Left ventricle myocardium inferior (tissue), 1 donor: ENCODE measurements around the gene PEX11G. TPM values are rescaled to one million over a fixed set of nuclear protein-coding genes. Genes with fewer than 3 reads are reported as not detected.

Experiments
- DNase-seq: peaks from one replicate; pipeline ENCODE4 v3.0.0-alpha.2; 2020
- H3K27ac ChIP-seq: fragments of 200-600 bp; replicated peaks from 2 replicates; pipeline ENCODE4 v1.8.0; 2021
- H3K27me3 ChIP-seq: fragments of 200-600 bp; 2 replicates; pipeline ENCODE4 v1.8.0; 2021; ENCODE audit warnings: low read depth
- H3K36me3 ChIP-seq: fragments of 200-600 bp; 2 replicates; pipeline ENCODE4 v1.8.0; 2021
- H3K4me1 ChIP-seq: fragments of 200-600 bp; 2 replicates; pipeline ENCODE4 v1.8.0; 2021
- H3K4me3 ChIP-seq: fragments of 200-600 bp; 2 replicates; pipeline ENCODE4 v1.8.0; 2021; ENCODE audit warnings: mild to moderate bottlenecking, moderate library complexity
- H3K9me3 ChIP-seq: fragments of 200-600 bp; replicated peaks from 2 replicates; pipeline ENCODE4 v1.8.0; 2021
- intact Hi-C: fragments of 100-400 bp; cut with micrococcal nuclease; formaldehyde crosslinking; loops from one replicate; pipeline ENCODE4 v1.11.0; 2022
- total RNA-seq: library from RNA; stranded (reverse); fragmentation: NEBNext Ultra II Directional; extraction: Animal tissue kit (Norgen Biotek cat#: 25700); gene quantifications from one replicate; pipeline ENCODE4 v1.2.1, GENCODE V29; 2021
- TF ChIP-seq, protein P1 (sequence below): fragments of 200-600 bp; IDR thresholded peaks from 2 replicates; pipeline ENCODE4 v1.8.0; 2021; ENCODE audit warnings: antibody characterized with exemption, mild to moderate bottlenecking, borderline replicate concordance
- donor health status: DM: no; HTN: yes; CAD: no; lungs with severe emphysema.

The PEX11G gene
- total RNA-seq, 1 donor from 2014 or later = 1.2 TPM

- Histone ChIP-seq H3K4me3 (peak overlapping the region; percentile 71), H3K27ac (peak overlapping the region; percentile 76), H3K36me3 (no peaks in the 10 kb centered on the region), H3K4me1 (peaks cover 21% of the 10 kb centered on the region), H3K9me3 (no peaks in the 10 kb centered on the region), H3K27me3 (no peaks in the 10 kb centered on the region)
- TF ChIP-seq, protein P1, sequence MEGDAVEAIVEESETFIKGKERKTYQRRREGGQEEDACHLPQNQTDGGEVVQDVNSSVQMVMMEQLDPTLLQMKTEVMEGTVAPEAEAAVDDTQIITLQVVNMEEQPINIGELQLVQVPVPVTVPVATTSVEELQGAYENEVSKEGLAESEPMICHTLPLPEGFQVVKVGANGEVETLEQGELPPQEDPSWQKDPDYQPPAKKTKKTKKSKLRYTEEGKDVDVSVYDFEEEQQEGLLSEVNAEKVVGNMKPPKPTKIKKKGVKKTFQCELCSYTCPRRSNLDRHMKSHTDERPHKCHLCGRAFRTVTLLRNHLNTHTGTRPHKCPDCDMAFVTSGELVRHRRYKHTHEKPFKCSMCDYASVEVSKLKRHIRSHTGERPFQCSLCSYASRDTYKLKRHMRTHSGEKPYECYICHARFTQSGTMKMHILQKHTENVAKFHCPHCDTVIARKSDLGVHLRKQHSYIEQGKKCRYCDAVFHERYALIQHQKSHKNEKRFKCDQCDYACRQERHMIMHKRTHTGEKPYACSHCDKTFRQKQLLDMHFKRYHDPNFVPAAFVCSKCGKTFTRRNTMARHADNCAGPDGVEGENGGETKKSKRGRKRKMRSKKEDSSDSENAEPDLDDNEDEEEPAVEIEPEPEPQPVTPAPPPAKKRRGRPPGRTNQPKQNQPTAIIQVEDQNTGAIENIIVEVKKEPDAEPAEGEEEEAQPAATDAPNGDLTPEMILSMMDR = no peak
- intact Hi-C loops = no loop called here
- no peak for DNase-seq
Observed at GRCh38 chr19:7489609-7490044, 792 bp upstream of the PEX11G start.

DNA sequence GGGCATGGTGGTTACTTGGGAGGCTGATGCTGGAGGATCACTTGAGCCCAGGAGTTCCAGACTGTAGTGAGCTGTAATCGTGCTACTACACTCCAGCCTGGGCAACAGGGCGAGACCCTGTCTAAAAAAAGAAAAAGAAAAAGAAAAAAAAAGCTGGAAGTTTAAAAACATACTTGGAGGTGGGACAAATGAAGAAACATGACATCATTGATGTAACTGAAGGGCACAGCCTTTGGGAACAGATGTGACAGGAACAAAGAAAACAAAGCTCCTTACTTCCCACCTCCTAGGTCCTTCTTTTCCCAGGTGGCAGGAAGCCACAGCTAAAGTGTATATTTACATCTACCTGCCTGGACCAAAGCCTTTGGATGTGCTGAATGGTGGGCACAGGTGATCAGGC is 1.9 kb downstream of the PEX11G start:
- H3K36me3 ChIP-seq = peaks cover 2% of the 10 kb centered on the region
- TF ChIP-seq, protein P1 = no peak
- H3K4me1 ChIP-seq = peaks cover 29% of the 10 kb centered on the region
- H3K4me3 ChIP-seq = no peak overlapping the region
- no peak overlapping the region for H3K27ac ChIP-seq
- H3K27me3 ChIP-seq = no peaks in the 10 kb centered on the region
- DNase-seq = no peak
- H3K9me3 ChIP-seq = no peaks in the 10 kb centered on the region
- intact Hi-C loops = no loop called here

DNA sequence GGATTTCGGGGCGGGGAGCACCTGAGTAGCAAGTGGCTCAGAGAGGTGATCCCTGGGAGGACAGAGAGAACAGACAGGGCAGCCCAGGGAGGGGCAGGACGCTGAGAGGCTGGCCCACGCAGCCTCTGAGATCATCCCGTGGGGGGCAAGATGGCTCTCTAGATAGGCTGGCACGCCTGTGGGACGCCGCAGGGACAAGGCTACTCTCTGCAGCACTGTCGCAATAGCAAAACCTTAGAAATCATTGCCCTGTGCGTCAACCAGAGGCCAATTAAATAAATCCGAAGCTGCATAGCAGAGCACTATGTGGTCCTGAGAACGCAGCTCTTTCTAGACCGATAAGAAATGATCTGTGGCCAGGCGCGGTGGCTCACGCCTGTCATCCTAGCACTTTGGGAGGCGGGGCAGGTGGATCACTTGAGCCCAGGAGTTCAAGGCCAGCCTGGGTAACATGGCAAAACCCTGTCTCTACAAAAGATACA is 5.1 kb downstream of the PEX11G start:
- Histone ChIP-seq H3K4me1 (peaks cover 25% of the 10 kb centered on the region), H3K4me3 (no peak overlapping the region), H3K36me3 (peaks cover 9% of the 10 kb centered on the region), H3K27ac (no peak overlapping the region), H3K27me3 (no peaks in the 10 kb centered on the region), H3K9me3 (no peaks in the 10 kb centered on the region)
- TF ChIP-seq, protein P1 = no peak
- intact Hi-C loops = no loop called here
- DNase-seq = no peak

- H3K27ac ChIP-seq = peak overlapping the region; percentile 33
- intact Hi-C loops = no loop called here
- peak; percentile 43 for DNase-seq
- peaks cover 9% of the 10 kb centered on the region for H3K36me3 ChIP-seq
- no peaks in the 10 kb centered on the region for H3K9me3 ChIP-seq
- peaks cover 24% of the 10 kb centered on the region for H3K4me1 ChIP-seq
- TF ChIP-seq, protein P1 = no peak
- H3K4me3 ChIP-seq = no peak overlapping the region
- no peaks in the 10 kb centered on the region for H3K27me3 ChIP-seq
Observed at GRCh38 chr19:7482584-7483439, 6.0 kb downstream of the PEX11G start.

DNA sequence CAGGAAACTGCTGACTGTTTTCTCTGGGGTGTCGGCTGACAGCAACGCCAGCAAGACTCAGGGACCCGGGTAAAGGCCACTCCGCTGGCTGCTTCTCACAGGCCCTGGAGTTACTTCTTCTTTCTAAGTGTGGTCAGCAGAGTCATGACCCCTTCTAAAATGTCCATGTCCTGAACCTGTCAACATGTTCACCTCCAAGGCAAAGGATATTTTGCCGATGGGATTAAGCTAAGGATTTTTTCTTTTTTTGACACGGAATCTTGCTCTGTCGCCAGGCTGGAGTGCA is 7.9 kb downstream of the PEX11G start:
- H3K9me3 ChIP-seq = no peaks in the 10 kb centered on the region
- no peak for DNase-seq
- H3K4me1 ChIP-seq = peaks cover 24% of the 10 kb centered on the region
- TF ChIP-seq, protein P1 = no peak
- peaks cover 9% of the 10 kb centered on the region for H3K36me3 ChIP-seq
- H3K27me3 ChIP-seq = no peaks in the 10 kb centered on the region
- intact Hi-C loops = no loop called here
- H3K4me3 ChIP-seq = no peak overlapping the region
- no peak overlapping the region for H3K27ac ChIP-seq
